CD4-positive, alpha-beta T cell treated with Interleukin-6 at 100 ng/mL for 8 hours (primary cell): ENCODE measurements around the gene USP9Y.

Experiments
- DNase-seq: peaks from one replicate; pipeline ENCODE4 v3.0.0-alpha.2; 2020; ENCODE audit warnings: mixed read lengths, low spot score

USP9Y gene

GRCh38 chrY:12793999-12794398, 93.0 kb downstream of the USP9Y start:
- DNase-seq = no peak

- no peak for DNase-seq
Observed at GRCh38 chrY:12808046-12808445, 107.0 kb downstream of the USP9Y start.

DNA sequence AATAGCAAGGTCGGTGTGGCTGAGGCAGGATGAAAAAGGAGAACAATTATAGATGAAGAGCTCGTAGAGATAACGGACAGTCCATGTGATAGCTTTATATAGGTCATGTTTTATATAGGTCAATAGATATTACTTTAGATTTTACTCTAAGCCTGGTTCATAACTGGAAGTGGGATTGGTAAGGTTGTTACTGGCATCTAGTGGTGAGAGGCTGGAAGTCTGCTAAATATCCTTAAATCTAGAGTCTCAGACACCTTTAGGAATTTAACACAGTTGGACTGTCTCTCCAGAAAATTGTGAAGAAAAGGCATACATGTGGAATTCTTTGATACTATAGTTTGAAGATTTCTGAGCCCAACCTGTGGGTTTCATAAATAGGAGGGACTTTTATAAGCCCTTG, 108.0 kb downstream of the USP9Y start:
- no peak for DNase-seq

GRCh38 chrY:12823408-12823807, 122.4 kb downstream of the USP9Y start:
- no peak for DNase-seq

- DNase-seq = no peak
Observed at GRCh38 chrY:12826791-12827190, 125.8 kb downstream of the USP9Y start.

- no peak for DNase-seq
Observed at GRCh38 chrY:12833284-12833683, 132.3 kb downstream of the USP9Y start.

GRCh38 chrY:12837550-12837949, 136.5 kb downstream of the USP9Y start:
- DNase-seq = no peak

- no peak for DNase-seq
Observed at GRCh38 chrY:12841368-12841767, 140.3 kb downstream of the USP9Y start.

DNA sequence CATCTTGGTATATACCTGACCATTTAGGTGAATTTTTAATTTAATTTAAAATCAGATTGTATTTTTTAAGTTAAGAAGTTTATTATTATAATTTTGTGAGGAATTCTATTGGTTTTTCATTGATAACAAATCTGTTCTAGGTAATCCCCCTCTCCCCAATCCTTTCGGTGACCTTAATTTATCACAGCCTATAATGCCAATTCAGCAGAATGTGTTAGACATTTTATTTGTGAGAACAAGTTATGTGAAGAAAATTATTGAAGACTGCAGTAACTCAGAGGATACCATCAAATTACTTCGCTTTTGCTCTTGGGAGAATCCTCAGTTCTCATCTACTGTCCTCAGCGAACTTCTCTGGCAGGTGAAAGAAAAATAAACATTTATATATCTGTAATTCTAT, 145.8 kb downstream of the USP9Y start:
- no peak for DNase-seq

GRCh38 chrY:12855791-12856275, 154.8 kb downstream of the USP9Y start:
- no peak for DNase-seq

GRCh38 chrY:12867960-12868359, 166.9 kb downstream of the USP9Y start:
- no peak for DNase-seq

- DNase-seq = no peak
Observed at GRCh38 chrY:12896973-12897372, 195.9 kb downstream of the USP9Y start.

- DNase-seq = no peak
Observed at GRCh38 chrY:12898604-12899003, 197.6 kb downstream of the USP9Y start.

DNA sequence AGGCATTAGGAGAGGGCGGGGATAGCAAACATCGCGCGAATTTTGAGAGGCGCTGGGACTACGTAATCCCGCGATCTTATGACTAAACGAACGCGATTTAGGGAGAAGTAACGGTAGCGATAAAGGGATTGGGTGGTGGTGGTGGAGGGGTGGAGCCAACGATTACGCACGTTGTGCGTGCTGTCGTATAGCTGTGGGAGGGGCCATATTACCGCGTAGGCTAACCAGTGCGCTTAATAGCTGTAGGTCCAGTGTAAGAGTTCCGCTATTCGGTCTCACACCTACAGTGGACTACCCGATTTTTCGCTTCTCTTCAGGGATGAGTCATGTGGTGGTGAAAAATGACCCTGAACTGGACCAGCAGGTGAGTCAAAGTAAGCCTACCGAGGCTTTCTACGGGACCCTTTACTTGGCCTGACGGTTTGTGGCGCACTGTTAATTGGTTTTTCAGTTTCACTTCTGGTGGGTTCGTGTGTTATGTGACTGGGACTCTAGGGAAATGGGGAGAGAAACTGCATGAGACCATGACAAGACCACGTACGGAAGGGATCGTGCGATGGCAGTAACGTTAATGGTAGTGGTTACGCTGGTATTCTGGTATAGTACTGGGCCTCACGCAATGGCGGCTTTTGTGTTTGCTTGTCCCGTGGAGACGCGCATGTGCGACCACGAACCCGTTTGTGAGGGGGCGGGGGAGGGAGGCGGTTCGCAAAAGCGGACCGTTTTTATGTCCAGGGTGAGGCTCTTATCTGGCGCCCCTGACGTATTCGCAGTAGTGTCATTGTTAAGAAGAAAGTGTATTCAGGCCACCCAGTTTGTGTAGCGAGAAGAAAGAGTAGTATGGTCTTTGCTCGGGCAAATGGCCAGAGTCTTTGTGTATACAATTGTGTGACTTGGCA, 203.8 kb downstream of the USP9Y start, which contains the start of gene DDX3Y:
Gene DDX3Y (plus strand): TSS at position 251 of the 899 bp plus-strand sequence. CDS start 69 bp downstream, at position 320.
- no peak for DNase-seq

GRCh38 chrY:12905517-12905872, 204.5 kb downstream of the USP9Y start:
- DNase-seq = no peak

GRCh38 chrY:12905895-12906294, 204.9 kb downstream of the USP9Y start:
- DNase-seq = no peak
